GM12801 (cell line): ENCODE data around the gene SIGLEC5.
"Not testable (repeated sequence)": the region's sequence is repeated elsewhere in the genome, so short reads cannot be mapped to it uniquely, and the experiment has no call there.

Source experiments
- TF ChIP-seq, protein P1 (sequence below): IDR thresholded peaks from one replicate; pipeline ENCODE4 v1.5.1; 2011; ENCODE audit warnings: control low read depth; ENCODE audit not compliant: insufficient read length; ENCODE audit errors: extremely low read depth

SIGLEC5 gene

DNA sequence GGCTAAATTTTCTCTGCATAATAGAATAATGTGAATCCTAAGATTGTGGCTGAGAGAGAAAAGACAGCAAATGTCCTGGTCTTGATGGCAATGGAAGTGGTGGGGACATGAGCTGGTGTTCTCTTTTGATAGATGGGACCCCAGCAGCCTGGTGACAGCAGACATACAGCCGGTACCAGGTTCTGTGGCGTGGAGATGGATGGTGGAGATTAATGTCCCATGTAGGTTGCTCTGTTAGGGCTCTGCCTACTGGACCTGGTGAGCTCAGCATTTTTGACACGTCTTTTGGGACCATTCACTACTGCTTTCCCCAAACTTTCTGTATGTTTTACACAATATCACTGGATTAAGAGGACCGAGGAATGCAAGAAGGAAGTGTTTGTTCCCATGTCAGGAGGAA is 24.6 kb upstream of the SIGLEC5 start:
- TF ChIP-seq, protein P1, sequence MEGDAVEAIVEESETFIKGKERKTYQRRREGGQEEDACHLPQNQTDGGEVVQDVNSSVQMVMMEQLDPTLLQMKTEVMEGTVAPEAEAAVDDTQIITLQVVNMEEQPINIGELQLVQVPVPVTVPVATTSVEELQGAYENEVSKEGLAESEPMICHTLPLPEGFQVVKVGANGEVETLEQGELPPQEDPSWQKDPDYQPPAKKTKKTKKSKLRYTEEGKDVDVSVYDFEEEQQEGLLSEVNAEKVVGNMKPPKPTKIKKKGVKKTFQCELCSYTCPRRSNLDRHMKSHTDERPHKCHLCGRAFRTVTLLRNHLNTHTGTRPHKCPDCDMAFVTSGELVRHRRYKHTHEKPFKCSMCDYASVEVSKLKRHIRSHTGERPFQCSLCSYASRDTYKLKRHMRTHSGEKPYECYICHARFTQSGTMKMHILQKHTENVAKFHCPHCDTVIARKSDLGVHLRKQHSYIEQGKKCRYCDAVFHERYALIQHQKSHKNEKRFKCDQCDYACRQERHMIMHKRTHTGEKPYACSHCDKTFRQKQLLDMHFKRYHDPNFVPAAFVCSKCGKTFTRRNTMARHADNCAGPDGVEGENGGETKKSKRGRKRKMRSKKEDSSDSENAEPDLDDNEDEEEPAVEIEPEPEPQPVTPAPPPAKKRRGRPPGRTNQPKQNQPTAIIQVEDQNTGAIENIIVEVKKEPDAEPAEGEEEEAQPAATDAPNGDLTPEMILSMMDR, result no peak

DNA sequence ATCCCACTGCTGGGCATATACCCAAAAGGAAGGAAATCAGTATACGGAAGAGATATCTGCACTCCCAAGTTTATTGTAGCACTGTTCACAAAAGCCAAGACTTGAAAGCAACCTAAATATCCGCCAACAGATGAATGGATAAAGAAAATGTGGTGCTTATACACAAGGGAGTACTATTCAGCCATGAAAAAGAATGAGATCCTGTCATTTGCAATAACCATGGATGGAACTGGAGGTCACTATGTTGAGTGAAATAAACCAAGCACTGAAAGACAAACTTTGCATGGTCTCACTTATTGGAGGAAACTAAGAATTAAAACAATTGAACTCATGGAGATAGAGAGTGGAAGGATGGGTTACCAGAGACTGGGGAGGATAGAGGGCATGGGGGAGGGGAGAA is 23.0 kb upstream of the SIGLEC5 start:
- TF ChIP-seq, protein P1, result no peak

DNA sequence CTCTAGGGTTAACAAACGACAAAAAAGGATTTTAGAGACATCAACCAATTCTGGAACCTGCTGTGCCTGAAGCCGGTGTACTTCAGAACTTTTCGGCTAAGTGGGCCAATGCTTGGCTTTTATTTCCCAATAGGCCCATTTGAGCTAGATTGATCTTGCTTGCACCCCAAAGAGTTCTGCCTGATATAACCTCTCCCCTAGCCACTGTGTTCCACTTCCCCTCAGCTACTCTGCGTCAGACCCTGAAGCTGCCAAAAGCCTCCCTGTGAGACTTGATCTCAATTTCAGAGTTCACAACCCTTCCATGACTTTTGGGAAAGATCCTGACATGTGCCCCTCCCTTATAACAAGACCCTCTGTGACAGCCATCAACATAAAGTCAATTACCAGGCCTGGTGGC is 22.1 kb upstream of the SIGLEC5 start:
- TF ChIP-seq, protein P1, result no peak

DNA sequence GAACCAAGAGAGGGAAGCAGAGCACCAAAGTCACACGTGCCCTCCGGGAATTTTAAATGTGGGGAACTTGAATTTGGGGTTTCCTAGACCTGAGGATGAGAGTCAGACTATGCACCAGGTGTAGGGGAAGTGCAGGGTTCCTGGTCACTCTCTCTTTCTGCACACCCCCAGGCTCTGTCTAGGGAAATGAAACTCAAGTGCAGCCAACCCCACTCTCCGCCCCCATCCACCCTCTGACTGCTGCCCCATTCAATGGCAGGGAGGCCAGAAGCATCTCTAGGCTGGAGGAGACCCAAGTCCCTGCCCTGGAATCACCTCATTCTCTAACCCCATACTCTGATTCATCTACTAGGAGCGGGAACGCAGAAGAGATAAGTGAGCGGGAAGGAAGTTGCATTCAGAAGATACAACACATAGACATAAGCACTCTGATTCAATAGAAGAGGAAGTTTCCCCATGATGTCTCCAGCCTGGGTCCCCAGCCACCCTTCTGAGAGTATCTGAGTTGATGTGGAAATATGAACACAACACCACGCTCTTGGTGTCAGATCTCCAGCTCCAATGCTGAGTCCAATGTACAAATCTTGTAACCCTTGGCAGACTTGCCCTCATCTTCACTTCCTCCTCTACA is 21.1 kb upstream of the SIGLEC5 start:
- TF ChIP-seq, protein P1, result no peak

DNA sequence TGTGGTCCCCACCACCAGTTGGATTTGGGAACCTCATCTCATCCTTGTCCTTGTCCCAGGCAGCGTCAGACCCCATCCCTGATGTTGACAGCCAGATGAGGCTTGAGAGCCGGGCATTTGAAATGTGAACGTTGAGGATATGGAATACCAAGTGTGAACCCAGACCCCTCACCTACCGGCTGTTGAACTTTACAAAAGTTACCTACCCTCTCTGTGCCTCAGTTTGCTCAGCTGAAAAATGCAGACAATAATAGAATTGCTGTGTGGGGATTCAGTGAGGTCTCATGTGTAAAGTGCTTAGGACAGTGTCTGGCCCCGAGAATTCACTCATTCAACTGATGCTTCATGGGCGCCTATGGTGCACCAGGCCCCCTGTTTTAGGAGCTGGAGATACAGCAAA is 17.1 kb upstream of the SIGLEC5 start:
- TF ChIP-seq, protein P1, result no peak

DNA sequence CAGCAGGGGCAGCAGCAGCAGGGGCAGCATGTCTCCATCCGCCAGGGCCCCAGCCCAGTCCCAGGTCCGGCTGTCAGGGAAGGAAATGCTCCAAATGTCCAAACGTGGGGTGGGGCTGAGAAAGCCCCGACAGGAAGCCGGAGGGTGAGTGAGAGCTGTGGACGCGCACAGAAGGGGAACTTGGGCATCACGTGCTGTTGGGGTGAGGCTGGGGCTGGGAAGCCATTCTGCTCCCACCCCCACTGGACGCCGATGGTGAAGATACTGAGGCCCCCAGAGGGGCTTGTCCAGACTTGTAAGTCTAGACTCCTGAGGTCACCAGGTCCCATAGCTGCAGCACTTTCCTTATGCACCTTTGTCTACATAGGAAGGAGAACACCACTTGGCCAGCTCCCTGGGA is 16.5 kb upstream of the SIGLEC5 start, which contains the start of gene SIGLEC14:
Gene SIGLEC14, minus strand, starts transcription at position 96 of the 400 bp plus-strand sequence. Its CDS starts 66 bp downstream, at position 30.
- TF ChIP-seq, protein P1, result not testable (repeated sequence)

DNA sequence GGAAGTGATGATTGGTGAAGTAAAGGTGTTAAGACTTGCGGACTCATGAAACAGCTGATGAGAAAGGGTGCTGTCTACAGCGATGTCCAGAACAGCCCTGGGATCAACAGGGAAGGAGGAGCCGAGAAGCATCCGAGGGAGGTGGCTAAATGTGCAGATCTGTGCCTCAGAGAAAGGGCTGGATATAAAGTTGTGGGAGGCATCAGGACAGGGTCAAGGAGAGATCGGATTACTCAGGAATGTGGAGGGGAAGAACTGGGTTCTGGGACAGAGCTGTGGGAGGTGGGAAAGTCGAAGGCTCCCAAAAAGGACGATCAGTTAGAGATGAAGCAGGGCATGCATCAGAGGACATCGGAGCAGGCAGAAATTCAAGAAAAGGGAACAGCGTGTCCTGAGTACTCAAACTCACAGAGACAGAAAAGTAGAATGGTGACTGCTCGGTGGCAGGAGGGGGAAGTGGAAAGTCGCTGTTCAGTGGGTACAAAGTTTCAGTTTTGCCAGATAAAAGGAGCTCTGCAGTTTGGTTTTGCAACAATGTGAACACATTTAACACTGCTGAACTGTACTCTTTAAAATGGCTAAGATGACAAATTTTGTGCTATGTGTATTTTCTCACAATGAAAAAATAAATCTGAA is 14.6 kb upstream of the SIGLEC5 start:
- TF ChIP-seq, protein P1, result no peak
